GDM1 (cell line): Measurements from ENCODE around the gene ZNF593OS.
A peak's percentile ranks its signal among the peaks of the same experiment; 100 is the strongest.

ENCODE experiments used
- DNase-seq: peaks from one replicate; lab custom pipeline; 2025; lab: John Stamatoyannopoulos, UW

Gene ZNF593OS

DNA sequence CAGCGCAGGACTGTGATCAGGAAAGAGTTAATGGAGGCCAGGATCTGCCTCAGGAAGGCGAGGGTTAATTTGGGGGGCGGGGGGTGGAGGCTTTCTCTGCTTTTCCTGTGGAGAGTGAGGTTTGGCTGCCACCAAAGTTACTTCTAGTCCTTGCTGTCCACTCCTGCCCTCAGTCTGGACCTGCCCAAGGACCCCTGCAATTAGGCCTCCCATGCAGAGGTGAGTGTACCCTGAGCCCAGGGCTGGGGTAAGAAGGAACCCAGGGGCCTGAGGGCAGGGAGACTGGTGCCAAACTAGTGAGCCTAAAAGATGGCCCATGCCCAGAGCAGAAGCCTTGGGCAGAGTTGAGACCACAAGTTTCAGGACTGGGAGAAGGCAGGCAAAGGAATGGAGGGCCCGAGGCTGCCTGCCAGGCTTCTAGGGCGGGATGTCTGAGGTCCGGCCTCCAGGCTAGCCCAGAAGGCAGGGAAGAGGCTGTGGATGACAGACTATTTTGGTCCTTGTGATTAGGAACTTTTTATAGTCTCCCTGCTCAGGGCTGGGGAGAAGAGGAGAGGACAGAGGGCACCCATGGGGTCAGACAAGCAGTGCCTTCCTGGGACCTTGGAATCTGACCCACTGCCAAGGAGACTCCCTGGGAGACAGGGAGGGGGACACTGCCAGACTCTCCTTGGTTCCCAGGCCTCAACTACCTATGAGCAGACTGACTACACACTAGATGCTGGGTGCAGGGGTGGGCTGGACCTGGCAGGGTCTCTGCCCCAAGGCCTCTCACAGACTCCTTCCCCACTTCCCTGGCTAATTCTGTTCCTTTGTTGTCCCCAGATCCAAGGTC, 12.5 kb downstream of the ZNF593OS start, which contains the start of gene FAM110D:
FAM110D (plus strand) TSS at position 172 of the 835 bp plus-strand sequence. CDS start 2,213 bp downstream, outside the sequence.
- no peak for DNase-seq

DNA sequence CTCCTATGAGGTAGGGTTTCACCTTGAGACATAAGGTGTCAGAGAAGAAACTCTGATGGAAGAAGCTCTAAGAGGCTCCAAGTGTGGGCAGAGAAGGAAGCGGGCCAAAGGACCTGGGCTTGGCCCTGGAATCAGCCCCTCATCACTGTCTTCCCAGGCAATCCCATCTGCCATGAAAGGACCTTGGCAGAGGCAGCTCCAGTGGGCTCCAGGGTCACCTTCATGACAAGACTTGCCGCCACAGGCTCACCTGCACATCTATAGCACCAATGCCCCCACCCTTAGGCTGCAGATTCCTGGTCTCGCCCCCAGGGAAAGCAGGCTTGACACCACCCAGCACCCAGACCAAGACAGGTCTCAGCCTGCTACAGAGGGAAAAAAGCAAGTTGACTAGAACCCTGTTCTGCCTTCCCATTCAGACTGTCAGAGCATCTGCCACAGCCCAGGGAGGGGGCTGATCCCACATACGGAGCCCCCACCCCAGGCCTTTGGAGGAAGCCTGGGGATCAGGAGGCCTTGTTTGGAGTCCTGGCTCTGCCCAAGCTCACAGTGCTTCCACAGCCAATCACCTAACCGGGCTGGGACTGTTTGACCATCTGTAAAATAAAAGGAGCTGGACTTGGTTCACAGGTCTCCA, 13.2 kb downstream of the ZNF593OS start:
- DNase-seq = no peak

DNA sequence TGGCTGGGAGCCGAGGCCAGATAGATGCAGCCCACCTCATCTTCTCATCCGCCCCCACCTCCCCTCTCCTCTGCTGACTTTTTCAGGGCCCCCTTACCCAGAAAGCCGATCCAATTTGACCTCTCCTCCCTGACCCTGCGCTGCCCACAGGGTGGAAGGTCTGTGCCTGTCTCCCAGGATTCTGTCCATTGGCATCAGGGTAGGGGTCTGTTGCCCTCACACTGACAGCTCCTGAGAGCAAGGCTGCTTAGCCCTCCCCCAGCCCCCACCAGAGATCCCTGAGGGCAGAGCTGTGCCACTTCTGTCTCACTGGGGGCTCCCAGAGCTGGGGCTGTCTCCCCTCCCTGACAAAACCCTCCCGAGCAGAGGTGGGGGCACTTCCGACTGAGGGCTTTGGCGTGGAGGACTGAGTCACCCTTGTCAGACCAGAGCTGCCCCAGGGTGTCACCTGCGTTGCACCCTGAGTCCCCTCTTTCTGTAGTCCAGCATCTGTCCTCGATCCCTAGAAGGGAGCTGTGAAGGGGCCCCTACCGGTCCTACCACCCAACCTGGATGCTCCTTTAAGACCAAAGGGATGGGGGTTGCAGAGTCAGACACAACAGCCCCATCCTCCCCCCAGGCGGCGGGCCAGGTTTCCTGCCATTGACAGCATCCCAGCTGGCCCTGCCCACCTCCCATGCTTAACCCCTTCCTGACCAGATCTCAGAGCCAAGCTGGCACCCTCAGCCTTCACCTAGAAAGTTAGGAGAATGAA, 15.2 kb downstream of the ZNF593OS start:
- peak; percentile 51 for DNase-seq

DNA sequence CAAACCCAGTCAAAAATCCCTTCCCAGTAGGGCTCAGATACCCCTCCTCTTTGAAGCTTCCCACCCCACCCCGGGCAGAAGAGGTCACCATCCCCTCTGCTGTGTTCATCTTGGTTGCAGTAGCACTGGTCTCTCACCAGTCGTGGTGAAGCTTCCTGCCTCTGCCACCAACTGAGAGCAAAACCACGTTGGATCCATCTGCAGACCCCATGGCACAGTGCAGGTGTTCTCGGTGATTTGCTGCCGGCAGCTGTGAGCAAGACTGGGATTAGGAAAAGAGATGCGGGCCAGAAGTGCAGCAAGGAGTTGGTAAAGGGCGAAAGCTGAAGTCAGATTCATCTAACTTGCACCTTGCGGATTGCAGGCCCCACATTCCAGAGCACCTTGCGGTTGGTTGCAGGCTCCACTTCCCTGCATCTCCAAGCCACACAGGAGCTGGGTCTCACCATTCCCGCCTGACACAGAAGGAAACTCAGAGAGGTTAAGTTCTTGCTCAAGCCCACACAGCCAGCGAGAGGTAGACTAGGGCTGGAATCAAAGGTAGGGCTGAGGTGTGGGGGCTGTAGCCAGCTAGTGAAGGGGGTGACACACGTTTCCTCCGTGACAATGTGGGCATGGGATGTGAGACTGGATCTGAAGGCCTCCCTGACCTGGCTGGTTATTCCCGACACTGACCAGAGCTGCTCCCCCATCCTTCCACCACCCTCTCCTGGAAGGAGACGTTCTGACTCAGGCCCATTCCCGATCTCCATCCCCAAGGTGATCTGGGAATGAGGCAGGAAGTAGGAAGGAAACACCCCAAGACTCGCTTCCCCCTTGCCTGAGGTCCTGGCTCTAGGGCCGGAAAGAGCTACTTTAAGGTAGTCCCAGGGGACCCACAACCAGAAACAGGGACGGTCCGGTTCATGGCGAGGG, 16.0 kb downstream of the ZNF593OS start:
- DNase-seq = no peak

DNA sequence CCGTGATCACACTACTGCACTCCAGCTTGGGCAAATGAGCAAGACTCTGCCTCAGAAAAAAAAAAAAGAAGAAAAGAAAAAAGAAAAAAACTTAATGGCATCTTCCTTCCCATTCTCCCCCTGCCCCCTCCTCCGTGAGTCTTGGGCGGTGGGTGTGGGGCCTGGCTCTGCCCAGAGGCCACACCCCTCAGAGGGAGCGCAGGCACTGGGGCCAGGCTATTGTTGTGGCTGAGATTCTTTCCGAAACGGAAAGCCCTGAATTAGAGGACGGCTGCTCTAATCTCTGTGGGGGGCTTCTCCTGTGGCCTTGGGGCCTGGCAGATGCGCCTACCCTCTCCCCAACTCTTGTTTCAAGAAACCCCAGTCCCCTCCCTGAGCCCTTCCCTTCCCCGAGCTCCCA, 16.9 kb downstream of the ZNF593OS start:
- DNase-seq = no peak

DNA sequence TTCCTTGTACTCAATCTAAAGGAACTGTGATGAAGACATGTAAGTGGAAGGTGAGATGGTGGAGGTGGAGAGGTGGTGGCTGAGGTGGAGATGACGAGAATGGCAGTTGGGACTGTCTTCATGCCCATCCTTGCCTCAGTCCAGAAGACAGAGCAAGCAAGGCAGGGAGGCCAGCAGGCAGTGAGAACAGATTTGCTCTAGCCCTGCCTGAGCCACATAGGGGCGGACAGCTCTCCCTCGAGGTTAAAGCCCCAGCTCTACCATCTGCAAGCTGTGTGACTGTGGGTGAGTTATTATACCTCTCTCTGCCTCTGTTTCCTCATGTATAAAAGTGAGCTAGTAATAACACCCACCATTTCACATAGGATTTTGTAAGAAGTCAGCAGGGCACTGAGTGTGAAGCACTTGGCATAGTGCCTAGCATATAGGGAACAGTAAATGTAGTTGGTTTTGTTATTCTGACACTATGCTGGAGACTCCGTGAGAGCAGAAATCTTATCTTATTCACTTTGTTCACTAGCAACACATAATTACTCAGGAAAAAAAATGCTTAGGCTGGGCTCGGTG, 17.6 kb downstream of the ZNF593OS start:
- DNase-seq = no peak

DNA sequence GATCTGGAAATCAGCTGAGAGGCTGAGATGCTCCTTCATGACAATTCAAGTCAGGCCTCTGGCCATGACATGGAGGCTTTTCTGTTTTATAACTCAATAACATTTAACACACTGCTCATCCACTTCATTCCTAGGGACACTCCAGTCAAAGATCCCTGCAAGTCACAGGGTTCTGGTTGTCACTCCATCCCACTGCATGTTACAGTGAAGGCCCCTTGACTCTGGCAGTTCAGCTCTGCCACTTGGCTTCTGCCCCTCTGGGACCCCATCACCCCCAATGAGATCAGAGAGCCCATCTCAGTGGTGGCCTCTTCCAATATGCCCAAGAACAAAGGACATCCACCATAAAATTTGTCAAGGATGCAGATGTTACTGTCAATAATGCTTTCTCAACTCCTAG, 22.7 kb downstream of the ZNF593OS start:
- no peak for DNase-seq

DNA sequence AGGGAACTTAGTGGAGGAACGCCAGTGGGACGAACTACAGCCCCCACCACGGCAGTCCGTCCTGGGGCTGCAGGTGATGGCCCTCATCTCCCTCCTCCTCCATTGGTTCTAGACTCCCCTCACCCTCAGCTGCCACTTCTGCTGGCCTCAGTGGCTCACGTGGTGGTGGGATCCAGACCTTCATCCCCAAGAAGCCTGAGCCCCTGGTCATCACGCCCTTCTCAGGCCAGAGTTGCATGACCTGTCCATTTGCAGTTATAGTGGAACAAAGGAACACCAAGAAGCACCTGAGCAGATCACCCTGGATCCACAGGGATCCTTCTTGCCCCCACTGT, 25.7 kb downstream of the ZNF593OS start:
- no peak for DNase-seq

DNA sequence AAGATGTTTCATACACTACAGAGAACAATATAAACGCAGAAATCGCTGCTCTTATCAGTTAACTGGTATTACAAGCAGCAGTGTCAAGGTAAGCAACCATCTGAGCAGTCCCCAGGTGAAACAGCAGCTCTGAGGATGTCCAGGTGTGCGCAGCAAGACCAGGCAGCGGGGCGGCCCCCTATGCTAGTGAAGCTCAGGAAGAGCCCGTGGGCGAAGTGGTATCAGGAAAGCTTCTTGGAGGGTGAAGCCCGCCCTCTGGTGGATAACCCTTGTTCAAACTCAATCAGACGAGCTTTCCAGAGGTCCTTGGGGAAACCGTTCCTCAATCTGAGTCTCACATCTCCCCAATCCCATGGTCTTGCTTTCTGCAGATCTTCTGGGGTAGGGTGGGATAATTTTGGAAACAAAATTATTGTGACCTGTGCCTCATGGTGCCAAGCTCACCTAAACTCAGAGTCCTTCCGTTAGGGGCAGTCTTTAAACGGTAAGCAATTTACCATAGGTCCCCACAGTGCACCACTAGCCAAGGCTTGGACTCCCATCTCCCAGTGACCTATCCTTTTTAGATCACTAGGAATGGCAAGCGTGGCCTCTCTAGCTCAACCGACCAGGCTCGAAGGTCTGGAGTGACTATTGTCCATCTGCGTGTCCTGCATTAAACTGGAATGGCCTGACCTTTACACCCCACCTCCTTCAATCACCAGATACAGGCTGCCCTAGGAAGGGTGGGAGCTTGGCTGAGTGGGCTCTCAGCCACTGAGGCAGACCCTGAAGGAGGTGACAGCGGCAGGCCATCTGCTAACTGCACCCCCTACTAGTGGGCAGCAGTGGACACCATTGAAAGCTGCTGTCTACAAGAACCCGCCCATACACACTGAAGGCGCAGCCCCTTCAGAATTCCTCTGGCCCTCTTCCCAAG, 26.3 kb downstream of the ZNF593OS start:
- peak; percentile 66 for DNase-seq

DNA sequence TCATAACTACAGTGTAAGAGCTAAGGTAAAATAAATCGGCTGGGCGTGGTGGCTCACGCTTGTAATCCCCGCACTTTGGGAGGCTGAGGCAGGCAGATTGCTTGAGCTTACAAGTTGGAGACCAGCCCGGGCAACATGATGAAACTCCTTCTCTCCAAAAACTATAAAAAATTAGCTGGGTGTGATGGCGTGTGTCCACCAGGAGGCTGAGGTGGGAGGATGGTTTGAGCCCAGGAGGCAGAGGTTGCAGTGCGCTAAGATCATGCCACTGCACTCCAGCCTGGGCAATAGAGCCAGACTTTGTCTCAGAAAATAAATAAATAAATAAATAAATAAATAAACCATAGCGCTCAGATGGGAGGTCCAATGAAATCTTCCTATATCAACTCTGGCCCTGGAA, 29.5 kb downstream of the ZNF593OS start:
- DNase-seq = no peak

DNA sequence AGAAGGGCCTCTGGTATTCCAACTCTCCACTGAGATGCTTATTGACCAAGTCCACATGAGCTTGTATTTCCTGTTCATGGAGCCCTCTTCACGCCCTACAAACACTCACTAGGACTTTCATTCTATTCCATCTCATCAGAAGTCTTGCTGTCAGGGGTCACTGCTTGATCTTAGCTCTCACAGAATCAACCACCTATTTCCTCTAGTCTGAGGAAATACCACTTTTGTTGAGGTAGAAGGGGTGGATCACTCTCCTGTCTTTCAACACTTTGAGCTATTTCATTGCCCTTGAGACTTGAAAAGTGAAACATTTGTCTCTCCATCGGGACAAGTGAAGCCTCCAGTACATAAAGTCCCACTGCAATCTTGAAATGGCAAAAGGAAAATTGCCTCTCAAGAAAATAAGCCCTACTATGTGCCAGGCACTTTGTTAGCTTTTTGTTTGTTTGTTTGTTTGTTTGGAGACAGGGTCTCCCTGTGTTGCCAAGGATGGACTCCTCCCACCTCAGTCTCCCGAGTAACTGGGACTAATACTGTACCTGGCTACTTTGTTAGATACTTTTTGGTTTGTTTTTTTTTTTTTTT, 32.6 kb downstream of the ZNF593OS start:
- peak; percentile 21 for DNase-seq

DNA sequence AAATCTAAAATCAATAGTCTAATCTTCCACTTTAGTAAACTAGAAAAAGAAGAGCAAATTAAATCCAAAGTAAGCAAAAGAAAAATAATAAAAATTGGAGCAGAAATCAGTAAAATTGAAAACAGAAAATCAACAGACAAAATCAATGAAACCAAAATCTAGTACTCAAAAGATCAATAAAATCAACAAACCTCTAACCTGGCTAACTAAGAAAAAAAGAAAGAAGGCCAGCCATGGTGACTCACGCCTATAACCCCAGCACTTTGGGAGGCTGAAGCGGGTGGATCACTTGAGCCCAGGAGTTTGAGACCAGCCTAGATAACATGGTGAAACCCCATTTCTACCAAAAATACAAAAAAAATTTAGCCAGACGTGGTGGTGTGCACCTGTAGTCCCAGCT, 37.2 kb downstream of the ZNF593OS start:
- no peak for DNase-seq

DNA sequence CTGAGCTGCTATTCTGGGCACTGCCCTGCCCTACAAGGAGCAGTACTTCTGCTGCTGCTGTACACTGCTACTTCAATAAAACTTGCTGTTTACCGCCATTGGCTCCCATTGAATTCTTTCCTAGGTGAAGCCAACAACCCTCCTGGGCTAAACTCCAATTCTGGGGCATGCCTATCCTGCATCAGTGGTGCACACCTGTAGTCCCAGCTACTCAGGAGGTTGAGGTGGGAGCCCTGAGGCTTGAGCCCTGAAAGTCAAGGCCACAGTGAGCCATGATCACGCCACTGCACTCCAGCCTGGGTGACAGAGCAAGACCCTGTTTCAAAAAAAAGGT, 38.8 kb downstream of the ZNF593OS start:
- DNase-seq = no peak

DNA sequence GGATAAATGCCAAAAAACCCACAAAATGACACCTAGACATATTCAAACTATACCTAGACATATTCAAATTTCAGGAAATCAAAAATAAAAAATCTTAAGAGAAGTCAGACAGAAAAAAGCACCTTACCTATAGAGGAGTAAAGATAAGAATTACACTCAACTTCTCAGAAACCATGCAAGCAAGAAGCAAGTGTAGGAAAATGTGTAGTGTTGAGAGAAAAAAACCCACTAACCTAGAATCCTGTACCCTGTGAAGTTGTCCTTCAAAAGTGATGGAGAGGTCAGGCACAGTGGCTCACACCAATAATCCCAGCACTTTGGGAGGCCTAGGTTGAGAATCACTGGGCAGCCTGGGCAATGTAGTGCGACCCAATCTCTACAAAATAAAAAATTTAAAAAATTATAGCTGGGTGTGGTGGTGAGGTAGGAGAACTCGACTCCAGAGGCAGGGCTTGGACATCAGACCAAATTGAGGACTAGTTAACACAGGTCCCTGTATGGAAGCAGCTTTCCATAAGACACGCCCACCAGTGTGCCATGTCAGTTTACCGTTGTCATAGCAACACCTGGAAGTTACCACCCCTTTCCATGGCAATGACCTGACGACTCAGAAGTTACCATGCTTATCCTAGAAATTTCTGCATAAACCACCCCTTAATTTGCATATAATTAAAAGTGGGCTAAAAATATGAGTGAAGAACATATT, 39.4 kb downstream of the ZNF593OS start:
- no peak for DNase-seq

DNA sequence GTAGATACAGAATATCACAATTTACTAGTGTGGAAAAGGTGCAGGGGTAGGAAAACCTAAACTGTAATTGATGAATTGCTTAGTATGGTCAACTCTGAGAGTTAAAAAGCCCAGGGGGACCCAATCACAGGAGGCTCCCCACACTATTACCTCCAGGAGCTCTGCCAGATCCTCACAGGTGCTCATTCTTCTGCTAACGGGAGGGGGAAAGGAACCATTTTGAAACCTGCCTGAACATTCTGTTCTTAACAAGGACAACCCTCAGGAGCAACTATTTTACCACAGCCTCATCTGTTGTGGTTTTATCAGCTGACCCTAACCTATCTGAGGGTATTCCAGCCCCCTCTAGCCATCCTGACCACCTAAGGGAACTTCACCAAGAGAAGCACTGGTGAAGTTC, 40.9 kb downstream of the ZNF593OS start:
- no peak for DNase-seq

DNA sequence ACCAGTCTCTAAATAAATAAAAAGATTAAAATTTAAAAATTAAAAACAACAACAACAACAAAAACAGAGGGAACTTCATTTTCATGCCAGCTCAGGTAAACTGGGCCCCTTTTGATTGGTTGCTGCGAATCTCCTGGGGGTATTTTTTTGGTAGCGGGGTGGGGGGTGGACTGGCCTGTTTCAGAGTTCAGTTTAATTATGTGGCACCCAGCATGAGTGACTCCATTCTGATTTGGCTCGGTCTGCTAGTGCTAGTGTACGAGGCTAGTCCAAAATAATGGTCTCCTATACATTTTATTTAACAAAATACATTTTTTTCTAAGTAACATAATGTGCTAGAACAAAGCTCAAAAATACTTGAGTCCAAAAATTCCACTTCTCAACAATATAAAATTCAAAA, 41.9 kb downstream of the ZNF593OS start:
- no peak for DNase-seq

DNA sequence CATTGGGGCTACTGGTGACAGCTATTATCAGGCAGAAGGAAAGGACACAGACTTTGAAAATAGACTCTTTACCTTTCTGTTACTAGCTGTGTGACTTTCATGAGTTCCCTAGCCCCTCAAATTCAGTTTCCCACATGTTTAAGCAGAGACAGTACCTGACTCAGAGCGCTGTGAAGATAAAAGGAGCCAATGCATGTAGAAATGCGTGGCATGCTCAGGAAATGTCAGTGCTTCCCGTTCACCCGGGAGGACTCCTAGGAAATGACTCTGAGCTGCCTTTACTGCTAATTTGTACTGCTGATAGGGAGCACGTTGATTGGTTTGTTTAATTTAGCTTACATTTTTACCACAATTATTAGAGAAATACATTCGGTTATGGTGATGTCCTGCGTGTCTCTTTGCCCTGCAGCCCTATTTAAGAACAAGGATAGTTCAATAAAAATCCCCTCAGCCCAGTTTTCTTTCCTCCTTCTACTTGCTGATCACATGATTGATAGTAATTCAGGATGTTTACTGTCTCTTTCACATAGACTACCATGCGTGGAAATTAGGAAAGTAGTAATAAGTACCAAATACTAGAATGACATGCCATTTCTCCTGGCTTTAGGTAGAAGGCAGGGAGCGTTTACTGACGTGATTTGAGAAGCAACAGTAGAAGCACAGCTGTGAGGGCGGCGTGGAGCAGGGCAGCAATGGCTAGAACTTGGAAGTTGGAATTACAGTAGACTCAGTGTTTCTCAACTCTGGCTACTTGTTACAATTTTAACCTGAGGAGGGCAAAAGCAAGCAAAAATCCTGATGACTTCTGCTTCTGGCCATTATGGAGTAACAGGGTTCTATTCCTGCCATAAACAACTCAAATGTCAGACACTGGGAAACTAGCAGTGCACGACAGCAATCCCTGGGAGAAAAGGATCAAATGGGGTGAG, 44.1 kb downstream of the ZNF593OS start:
- DNase-seq = no peak

DNA sequence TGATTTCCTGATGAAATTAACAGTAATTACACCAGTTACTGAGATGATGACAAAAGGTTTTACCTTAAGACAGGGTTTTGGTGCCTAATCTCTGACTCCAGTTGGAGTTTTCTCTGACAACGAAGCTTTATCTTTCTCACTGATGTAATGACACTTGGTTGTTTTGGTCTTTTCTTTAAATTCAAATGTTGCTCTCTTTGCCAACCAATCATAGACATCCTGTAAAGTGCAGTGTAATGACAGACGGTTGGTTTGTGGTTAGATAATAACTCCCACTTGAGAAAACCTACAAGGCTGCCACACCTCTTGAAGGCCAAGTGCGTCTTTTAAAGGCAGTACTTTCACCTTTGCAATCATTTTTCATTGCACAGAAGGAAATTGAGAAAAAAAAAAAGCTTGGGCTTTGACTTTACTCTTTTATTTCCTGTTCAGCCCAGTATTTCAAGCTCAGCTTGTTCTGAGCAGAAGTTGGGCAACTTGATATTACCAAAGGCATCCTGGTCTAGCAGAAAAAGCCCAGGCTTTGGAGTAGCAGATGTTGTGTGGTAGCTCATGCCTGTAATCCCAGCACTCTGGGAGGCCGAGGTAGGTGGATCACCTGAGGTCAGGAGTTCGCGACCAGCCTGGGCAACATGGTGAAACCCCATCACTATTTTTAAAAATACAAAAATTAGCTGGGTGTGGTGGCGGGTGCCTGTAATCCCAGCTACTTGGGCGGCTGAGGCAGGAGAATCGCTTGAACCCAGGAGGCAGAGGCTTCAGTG, 45.1 kb downstream of the ZNF593OS start:
- peak; percentile 66 for DNase-seq
